H9 (cell line): ENCODE results near the gene DDX51. TPM values are rescaled to one million over a fixed set of nuclear protein-coding genes. Genes with fewer than 3 reads are reported as not detected.

Experiments
- DNase-seq: peaks from one replicate; pipeline ENCODE4 v3.0.0-alpha.2; 2017
- H2AFZ ChIP-seq: one replicate; pipeline ENCODE4 v1.6.1; 2013; ENCODE audit warnings: mild to moderate bottlenecking, low read length, control low read depth, moderate library complexity
- H2AK5ac ChIP-seq: 2 replicates; pipeline ENCODE4 v1.6.1; 2013; ENCODE audit warnings: low read length, control low read depth, mixed read lengths; ENCODE audit not compliant: insufficient read length
- H2BK120ac ChIP-seq: one replicate; pipeline ENCODE4 v1.6.1; 2013; ENCODE audit warnings: low read depth, mild to moderate bottlenecking, low read length, control low read depth, inconsistent platforms; ENCODE audit not compliant: poor library complexity, severe bottlenecking
- H2BK12ac ChIP-seq: 2 replicates; pipeline ENCODE4 v1.6.1; 2013; ENCODE audit warnings: low read length, control low read depth, mixed read lengths, low read depth; ENCODE audit not compliant: insufficient read length
- H2BK15ac ChIP-seq: 2 replicates; pipeline ENCODE4 v1.6.1; 2013; ENCODE audit warnings: low read depth, low read length, control low read depth
- H2BK20ac ChIP-seq: one replicate; pipeline ENCODE4 v1.6.1; 2013; ENCODE audit warnings: low read depth, mild to moderate bottlenecking, low read length, control low read depth, inconsistent platforms; ENCODE audit not compliant: poor library complexity, severe bottlenecking
- H2BK5ac ChIP-seq: 2 replicates; pipeline ENCODE4 v1.6.1; 2013; ENCODE audit warnings: low read length, control low read depth, mixed read lengths; ENCODE audit not compliant: insufficient read length
- H3K14ac ChIP-seq: 2 replicates; pipeline ENCODE4 v1.6.1; 2013; ENCODE audit warnings: low read length, control low read depth; ENCODE audit not compliant: insufficient read depth
- H3K18ac ChIP-seq: 2 replicates; pipeline ENCODE4 v1.6.1; 2013; ENCODE audit warnings: low read depth, mild to moderate bottlenecking, mixed read lengths, low read length, control low read depth; ENCODE audit not compliant: insufficient read length
- H3K23ac ChIP-seq: 2 replicates; pipeline ENCODE4 v1.6.1; 2013; ENCODE audit warnings: low read length, control low read depth, mixed read lengths, low read depth; ENCODE audit not compliant: insufficient read length
- H3K23me2 ChIP-seq: 2 replicates; pipeline ENCODE4 v1.6.1; 2013; ENCODE audit warnings: low read depth, mild to moderate bottlenecking, mixed read lengths, low read length, control low read depth; ENCODE audit not compliant: insufficient read length, poor library complexity, severe bottlenecking
- H3K27ac ChIP-seq: 2 replicates; pipeline ENCODE4 v1.5.1; 2013; ENCODE audit warnings: low read length, control low read depth, mixed read lengths, low read depth; ENCODE audit not compliant: insufficient read length
- H3K27me3 ChIP-seq: 2 replicates; pipeline ENCODE4 v1.6.1; 2013; ENCODE audit warnings: low read length, control low read depth, inconsistent platforms; ENCODE audit not compliant: insufficient read depth
- H3K4ac ChIP-seq: 2 replicates; pipeline ENCODE4 v1.6.1; 2013; ENCODE audit warnings: low read depth, mild to moderate bottlenecking, control low read depth, inconsistent platforms, low read length, moderate library complexity
- H3K4me1 ChIP-seq: 2 replicates; pipeline ENCODE4 v1.6.1; 2013; ENCODE audit warnings: low read length, control low read depth, inconsistent platforms; ENCODE audit not compliant: insufficient read depth
- H3K4me2 ChIP-seq: 2 replicates; pipeline ENCODE4 v1.6.1; 2013; ENCODE audit warnings: low read length, control low read depth, mixed read lengths; ENCODE audit not compliant: insufficient read length, insufficient read depth
- H3K56ac ChIP-seq: 2 replicates; pipeline ENCODE4 v1.6.1; 2013; ENCODE audit warnings: low read depth, mild to moderate bottlenecking, mixed read lengths, low read length, control low read depth; ENCODE audit not compliant: insufficient read length
- H3K79me1 ChIP-seq: 2 replicates; pipeline ENCODE4 v1.6.1; 2013; ENCODE audit warnings: low read depth, mild to moderate bottlenecking, moderate library complexity, low read length, control low read depth, inconsistent platforms; ENCODE audit not compliant: insufficient read depth, poor library complexity, severe bottlenecking
- H3K79me2 ChIP-seq: 2 replicates; pipeline ENCODE4 v1.6.1; 2013; ENCODE audit warnings: low read length, control low read depth, inconsistent platforms; ENCODE audit not compliant: insufficient read depth
- H3K9ac ChIP-seq: 2 replicates; pipeline ENCODE4 v1.6.1; 2013; ENCODE audit warnings: low read length, control low read depth, mixed read lengths; ENCODE audit not compliant: insufficient read length; ENCODE audit errors: extremely low read depth
- H3K9me3 ChIP-seq: one replicate; pipeline ENCODE4 v1.6.1; 2013; ENCODE audit warnings: low read depth, low read length, inconsistent platforms; ENCODE audit not compliant: control insufficient read depth
- H3T11ph ChIP-seq: one replicate; pipeline ENCODE4 v1.6.1; 2013; ENCODE audit warnings: mild to moderate bottlenecking, low read length, control low read depth, inconsistent platforms
- H4K20me1 ChIP-seq: one replicate; pipeline ENCODE4 v1.6.1; 2013; ENCODE audit not compliant: control insufficient read depth, insufficient read length, insufficient read depth
- H4K5ac ChIP-seq: 2 replicates; pipeline ENCODE4 v1.6.1; 2013; ENCODE audit warnings: low read depth, mild to moderate bottlenecking, mixed read lengths, low read length, control low read depth; ENCODE audit not compliant: insufficient read length
- H4K8ac ChIP-seq: replicated peaks from 2 replicates; pipeline ENCODE4 v1.6.1; 2013; ENCODE audit warnings: low read length, control low read depth, mixed read lengths, low read depth; ENCODE audit not compliant: insufficient read length
- H4K91ac ChIP-seq: 2 replicates; pipeline ENCODE4 v1.6.1; 2013; ENCODE audit warnings: low read depth, mild to moderate bottlenecking, moderate library complexity, mixed read lengths, low read length, control low read depth; ENCODE audit not compliant: insufficient read length
- H3K27ac Mint-ChIP-seq, 3 experiments: 2 replicates in 2 of 3; 3 replicates in 1 of 3; pipeline ENCODE4 v1.8.0; 2020 to 2021; ENCODE audit warnings: mixed read lengths in 3 of 3, mild to moderate bottlenecking in 1 of 3, moderate library complexity in 1 of 3
- H3K27me3 Mint-ChIP-seq: 2 replicates; pipeline ENCODE4 v1.8.0; 2021; ENCODE audit warnings: low read depth, mild to moderate bottlenecking, moderate library complexity, mixed read lengths
- H3K36me3 Mint-ChIP-seq, 3 experiments: 2 replicates in 2 of 3; 3 replicates in 1 of 3; pipeline ENCODE4 v1.8.0; 2020 to 2021; ENCODE audit warnings: low read depth in 3 of 3, mixed read lengths in 3 of 3; ENCODE audit not compliant: insufficient read depth in 1 of 3
- H3K4me1 Mint-ChIP-seq, 2 experiments: 2 replicates each; pipeline ENCODE4 v1.8.0; 2020; ENCODE audit warnings: mixed read lengths in 2 of 2
- H3K4me3 Mint-ChIP-seq, 2 experiments: 2 replicates in 1 of 2; 3 replicates in 1 of 2; pipeline ENCODE4 v1.8.0; 2020 to 2021; ENCODE audit warnings: mild to moderate bottlenecking in 2 of 2, mixed read lengths in 2 of 2, moderate library complexity in 1 of 2
- H3K9me3 Mint-ChIP-seq, 2 experiments: 2 replicates in 1 of 2; 3 replicates in 1 of 2; pipeline ENCODE4 v1.8.0; 2020; ENCODE audit warnings: mild to moderate bottlenecking in 2 of 2, mixed read lengths in 2 of 2, moderate library complexity in 1 of 2
- WGBS: extraction: QIAGEN DNeasy Blood & Tissue Kit; methylation state at CpG from one replicate; pipeline ENCODE4 v1.1.7; 2013; ENCODE audit warnings: missing lambda C conversion rate, low lambda C conversion rate, mixed read lengths; ENCODE audit not compliant: insufficient read length; ENCODE audit errors: extremely low coverage; 5-methylcytosine and 5-hydroxymethylcytosine counted together
- total RNA-seq: library from RNA; stranded (reverse); gene quantifications from 2 replicates; pipeline ENCODE4 v1.2.1, GENCODE V29; 2021
- TF ChIP-seq, protein P1 (sequence below): fragments of 200-600 bp; sonication (generic); conservative IDR thresholded peaks from 3 replicates; pipeline ENCODE4 v1.8.0; 2021; ENCODE audit warnings: antibody characterized with exemption, mild to moderate bottlenecking

The DDX51 gene
- total RNA-seq, 1 experiment from 2014 or later = 37.9 TPM

DNA sequence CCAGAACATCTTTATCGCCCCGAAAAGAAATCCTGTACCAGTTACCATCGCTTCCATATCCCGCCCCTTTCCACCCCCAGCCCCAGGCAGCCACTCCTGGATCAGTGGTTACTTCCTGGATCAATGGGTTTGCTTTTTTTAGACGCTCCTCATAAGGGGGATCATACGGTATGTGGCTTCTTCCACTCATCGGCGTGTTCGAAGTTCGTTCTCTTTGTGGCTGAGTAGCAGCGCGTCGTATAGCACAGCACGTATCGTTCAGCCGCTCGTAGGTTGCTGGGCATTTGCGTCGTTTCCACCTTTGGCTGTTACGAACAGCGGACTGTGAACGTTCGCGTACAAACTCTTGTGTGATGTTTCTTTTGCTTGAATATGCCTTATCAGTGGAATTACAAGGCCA lies 2.0 kb upstream of the DDX51 start:
- H3K23me2 ChIP-seq = peaks cover 5% of the 10 kb centered on the region
- no peak overlapping the region for H2BK120ac ChIP-seq
- peaks cover 21 to 39% (median 38%) of the 10 kb centered on the region in 3 experiments for H3K36me3 Mint-ChIP-seq
- no peak overlapping the region for H2AFZ ChIP-seq
- no peak overlapping the region for H4K5ac ChIP-seq
- TF ChIP-seq, protein P1, sequence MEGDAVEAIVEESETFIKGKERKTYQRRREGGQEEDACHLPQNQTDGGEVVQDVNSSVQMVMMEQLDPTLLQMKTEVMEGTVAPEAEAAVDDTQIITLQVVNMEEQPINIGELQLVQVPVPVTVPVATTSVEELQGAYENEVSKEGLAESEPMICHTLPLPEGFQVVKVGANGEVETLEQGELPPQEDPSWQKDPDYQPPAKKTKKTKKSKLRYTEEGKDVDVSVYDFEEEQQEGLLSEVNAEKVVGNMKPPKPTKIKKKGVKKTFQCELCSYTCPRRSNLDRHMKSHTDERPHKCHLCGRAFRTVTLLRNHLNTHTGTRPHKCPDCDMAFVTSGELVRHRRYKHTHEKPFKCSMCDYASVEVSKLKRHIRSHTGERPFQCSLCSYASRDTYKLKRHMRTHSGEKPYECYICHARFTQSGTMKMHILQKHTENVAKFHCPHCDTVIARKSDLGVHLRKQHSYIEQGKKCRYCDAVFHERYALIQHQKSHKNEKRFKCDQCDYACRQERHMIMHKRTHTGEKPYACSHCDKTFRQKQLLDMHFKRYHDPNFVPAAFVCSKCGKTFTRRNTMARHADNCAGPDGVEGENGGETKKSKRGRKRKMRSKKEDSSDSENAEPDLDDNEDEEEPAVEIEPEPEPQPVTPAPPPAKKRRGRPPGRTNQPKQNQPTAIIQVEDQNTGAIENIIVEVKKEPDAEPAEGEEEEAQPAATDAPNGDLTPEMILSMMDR = no peak
- peak overlapping the region; percentile 83 to 89; a peak in 4 of 5 replicates for H3K4me3 Mint-ChIP-seq
- no peak overlapping the region for H2BK20ac ChIP-seq
- H3K9me3 ChIP-seq = no peaks in the 10 kb centered on the region
- H3K23ac ChIP-seq = no peak overlapping the region
- no peaks in the 10 kb centered on the region; the same call in 1 of the 2 replicates for H3K27me3 Mint-ChIP-seq
- no peak overlapping the region for H3K14ac ChIP-seq
- no peak overlapping the region for H4K8ac ChIP-seq
- H3K4me2 ChIP-seq = no peak overlapping the region
- peaks cover 3% of the 10 kb centered on the region; the same call in 1 of the 2 replicates for H3K4me1 ChIP-seq
- H2AK5ac ChIP-seq = no peak overlapping the region
- no peak overlapping the region for H3K9ac ChIP-seq
- no peak overlapping the region for H3K4ac ChIP-seq
- peaks cover 5% of the 10 kb centered on the region; the same call in 1 of the 2 replicates for H3K79me2 ChIP-seq
- peaks cover 12% of the 10 kb centered on the region for H3K79me1 ChIP-seq
- no peaks in the 10 kb centered on the region for H4K20me1 ChIP-seq
- no peak overlapping the region for H3K18ac ChIP-seq
- no peak overlapping the region for H3T11ph ChIP-seq
- H3K27ac ChIP-seq = no peak overlapping the region
- no CpG with 5 or more reads among the region's 24 CpGs for WGBS
- no peaks in the 10 kb centered on the region for H3K27me3 ChIP-seq
- no peak overlapping the region; a peak in 1 of 7 replicates for H3K27ac Mint-ChIP-seq
- no peak overlapping the region for H2BK15ac ChIP-seq
- no peak overlapping the region for H2BK12ac ChIP-seq
- H3K9me3 Mint-ChIP-seq = no peaks in the 10 kb centered on the region
- H2BK5ac ChIP-seq = no peak overlapping the region
- H3K4me1 Mint-ChIP-seq = peaks cover 7 to 10% of the 10 kb centered on the region in 2 experiments
- no peak overlapping the region for H4K91ac ChIP-seq
- H3K56ac ChIP-seq = no peak overlapping the region
- no peak for DNase-seq
